MM.1S (cell line): Measurements from ENCODE around the gene EIF2B2.

ENCODE experiments used
- DNase-seq: peaks from one replicate; pipeline ENCODE4 v3.0.0-alpha.2; 2015
- H2AFZ ChIP-seq: fragments of 300-600 bp; sonication (generic); 2 replicates; pipeline ENCODE4 v1.6.0; 2016; ENCODE audit warnings: antibody characterized with exemption, low read length
- H3F3A ChIP-seq: fragments of 300-600 bp; sonication (generic); 2 replicates; pipeline ENCODE4 v1.6.1; 2016; ENCODE audit warnings: mild to moderate bottlenecking, antibody characterized with exemption, low read length, moderate library complexity, mixed read lengths; ENCODE audit not compliant: insufficient read depth
- H3K27ac ChIP-seq: fragments of 300-600 bp; sonication (generic); 2 replicates; pipeline ENCODE4 v1.5.1; 2016; ENCODE audit warnings: mild to moderate bottlenecking, low read length
- H3K27me3 ChIP-seq: fragments of 300-600 bp; sonication (generic); replicated peaks from 2 replicates; pipeline ENCODE4 v1.6.0; 2016; ENCODE audit warnings: low read length; ENCODE audit not compliant: insufficient read depth
- H3K36me3 ChIP-seq: fragments of 300-600 bp; sonication (generic); replicated peaks from 2 replicates; pipeline ENCODE4 v1.6.1; 2016; ENCODE audit warnings: mild to moderate bottlenecking, low read length, mixed read lengths; ENCODE audit not compliant: insufficient read depth
- H3K4me1 ChIP-seq: fragments of 300-600 bp; sonication (generic); 2 replicates; pipeline ENCODE4 v1.6.1; 2016; ENCODE audit warnings: low read length, mixed read lengths
- H3K4me2 ChIP-seq: fragments of 300-600 bp; sonication (generic); 2 replicates; pipeline ENCODE4 v1.6.0; 2016; ENCODE audit warnings: low read depth, low read length
- H3K4me3 ChIP-seq: fragments of 300-600 bp; sonication (generic); 2 replicates; pipeline ENCODE4 v1.5.1; 2016; ENCODE audit warnings: low read length, mixed read lengths
- H3K79me2 ChIP-seq: fragments of 300-600 bp; sonication (generic); 2 replicates; pipeline ENCODE4 v1.6.1; 2016; ENCODE audit warnings: mixed run types, low read length, mixed read lengths
- H3K9ac ChIP-seq: fragments of 300-600 bp; sonication (generic); 2 replicates; pipeline ENCODE4 v1.6.1; 2016; ENCODE audit warnings: low read length, mixed read lengths
- H3K9me2 ChIP-seq: fragments of 300-600 bp; sonication (generic); replicated peaks from 2 replicates; pipeline ENCODE4 v1.6.1; 2016; ENCODE audit warnings: mild to moderate bottlenecking, low read length, mixed read lengths; ENCODE audit not compliant: insufficient read depth
- H3K9me3 ChIP-seq: fragments of 300-600 bp; sonication (generic); replicated peaks from 2 replicates; pipeline ENCODE4 v1.6.1; 2016; ENCODE audit warnings: mild to moderate bottlenecking, low read length, mixed read lengths; ENCODE audit not compliant: insufficient read depth
- H4K20me1 ChIP-seq: fragments of 300-600 bp; sonication (generic); 2 replicates; pipeline ENCODE4 v1.6.1; 2016; ENCODE audit warnings: mild to moderate bottlenecking, low read length, moderate library complexity, mixed read lengths; ENCODE audit not compliant: insufficient read depth
- EZH2 ChIP-seq: fragments of 300-600 bp; sonication (generic); optimal IDR thresholded peaks from 2 replicates; pipeline ENCODE3; 2017; ENCODE audit warnings: low read depth, mild to moderate bottlenecking, antibody characterized with exemption, low read length, mixed read lengths
- EZH2phosphoT487 ChIP-seq: fragments of 300-600 bp; sonication (generic); IDR thresholded peaks from 2 replicates; pipeline ENCODE4 v1.6.1; 2018; ENCODE audit warnings: antibody characterized with exemption, low read length
- TF ChIP-seq, protein P1 (sequence below): fragments of 300-600 bp; sonication (generic); IDR thresholded peaks from 2 replicates; pipeline ENCODE4 v1.5.1; 2016; ENCODE audit warnings: antibody characterized with exemption, low read length, mixed read lengths

EIF2B2 gene

DNA sequence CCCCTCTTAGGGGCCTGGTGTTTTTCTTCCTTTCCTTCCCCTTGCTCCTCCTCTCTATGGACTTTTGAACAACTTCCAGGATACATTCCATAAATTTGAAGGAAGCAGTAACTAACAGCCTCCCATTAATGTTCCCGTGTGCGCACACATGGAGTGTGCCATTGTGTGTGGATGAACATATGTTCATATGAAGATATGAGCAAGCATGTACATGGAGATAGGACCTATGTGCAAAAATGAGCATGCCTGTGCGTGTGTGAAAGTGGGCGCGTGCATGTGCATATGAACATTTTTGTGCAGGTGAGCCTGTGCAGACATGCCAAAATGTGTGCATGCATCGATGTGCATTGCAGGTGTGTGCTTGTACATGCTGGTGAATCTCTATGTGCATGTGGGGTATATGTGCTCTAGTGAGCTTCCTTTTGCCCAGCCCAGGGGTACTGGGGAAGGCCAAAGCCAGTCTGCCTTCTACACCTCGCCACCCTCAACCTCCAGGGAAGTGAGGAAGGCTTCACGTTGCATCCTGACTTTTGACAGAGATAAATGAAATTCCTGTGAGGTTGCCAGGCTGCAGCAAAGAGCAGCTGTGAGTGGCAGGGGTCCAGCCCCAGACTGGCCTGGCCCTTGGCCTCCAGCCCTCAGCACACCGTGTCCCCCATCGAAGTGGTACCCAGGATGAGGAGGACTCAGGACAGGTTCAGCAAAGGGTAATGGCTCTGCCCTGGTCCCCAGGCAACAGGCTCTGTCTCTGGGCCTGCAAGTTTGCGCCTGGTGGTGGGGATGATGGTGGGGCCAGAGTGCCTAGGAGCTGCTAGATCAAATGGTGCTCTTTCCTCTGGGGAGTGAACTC is 26.2 kb upstream of the EIF2B2 start:
- Histone ChIP-seq H3K9me2 (no peaks in the 10 kb centered on the region), H3K4me3 (no peak overlapping the region), H3K79me2 (no peaks in the 10 kb centered on the region), H3F3A (no peaks in the 10 kb centered on the region), H3K9me3 (no peaks in the 10 kb centered on the region), H3K9ac (no peak overlapping the region), H3K4me1 (no peaks in the 10 kb centered on the region), H3K27ac (no peak overlapping the region), H3K36me3 (no peaks in the 10 kb centered on the region), H4K20me1 (no peaks in the 10 kb centered on the region), H3K27me3 (no peaks in the 10 kb centered on the region), H2AFZ (no peak overlapping the region), H3K4me2 (no peak overlapping the region)
- no peak for DNase-seq
- TF ChIP-seq EZH2 (no peak), EZH2phosphoT487 (no peak)
- TF ChIP-seq, protein P1, sequence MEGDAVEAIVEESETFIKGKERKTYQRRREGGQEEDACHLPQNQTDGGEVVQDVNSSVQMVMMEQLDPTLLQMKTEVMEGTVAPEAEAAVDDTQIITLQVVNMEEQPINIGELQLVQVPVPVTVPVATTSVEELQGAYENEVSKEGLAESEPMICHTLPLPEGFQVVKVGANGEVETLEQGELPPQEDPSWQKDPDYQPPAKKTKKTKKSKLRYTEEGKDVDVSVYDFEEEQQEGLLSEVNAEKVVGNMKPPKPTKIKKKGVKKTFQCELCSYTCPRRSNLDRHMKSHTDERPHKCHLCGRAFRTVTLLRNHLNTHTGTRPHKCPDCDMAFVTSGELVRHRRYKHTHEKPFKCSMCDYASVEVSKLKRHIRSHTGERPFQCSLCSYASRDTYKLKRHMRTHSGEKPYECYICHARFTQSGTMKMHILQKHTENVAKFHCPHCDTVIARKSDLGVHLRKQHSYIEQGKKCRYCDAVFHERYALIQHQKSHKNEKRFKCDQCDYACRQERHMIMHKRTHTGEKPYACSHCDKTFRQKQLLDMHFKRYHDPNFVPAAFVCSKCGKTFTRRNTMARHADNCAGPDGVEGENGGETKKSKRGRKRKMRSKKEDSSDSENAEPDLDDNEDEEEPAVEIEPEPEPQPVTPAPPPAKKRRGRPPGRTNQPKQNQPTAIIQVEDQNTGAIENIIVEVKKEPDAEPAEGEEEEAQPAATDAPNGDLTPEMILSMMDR: no peak

DNA sequence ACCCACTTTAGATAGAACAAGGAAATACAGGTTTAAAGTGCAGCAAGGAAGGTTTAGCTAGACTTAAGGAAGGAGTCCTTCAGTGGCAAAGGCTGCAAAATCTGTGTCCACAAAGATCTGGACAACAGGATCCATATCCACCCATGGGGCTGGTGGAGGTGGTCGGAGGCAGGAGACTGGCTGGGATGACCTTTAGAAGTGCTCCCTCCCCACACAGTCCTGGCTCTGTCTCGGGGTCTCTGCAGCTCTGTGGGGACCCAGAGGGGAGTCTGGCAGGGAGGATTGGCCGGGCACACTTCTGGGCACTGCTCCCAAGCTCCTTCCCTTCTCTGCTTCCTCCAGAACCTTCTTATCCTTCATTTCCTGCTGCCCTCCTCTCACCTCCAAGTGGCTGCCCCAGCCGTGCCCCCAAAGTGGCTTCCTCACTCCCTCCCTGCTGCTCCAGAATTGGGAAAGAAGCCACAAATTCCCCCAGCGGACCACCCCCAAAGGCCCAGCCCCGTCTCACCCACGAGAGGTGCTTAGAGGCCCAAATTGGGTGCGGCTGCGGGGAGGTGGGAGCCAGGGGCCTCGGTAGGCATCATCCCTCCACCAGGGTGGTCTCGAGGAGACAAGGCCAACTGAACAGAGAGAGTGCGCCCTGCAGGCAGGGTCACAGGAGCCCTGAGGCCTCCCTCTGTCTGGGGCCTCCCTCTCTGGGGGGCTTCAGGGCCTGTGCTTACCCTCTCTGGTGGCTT is 25.4 kb upstream of the EIF2B2 start:
- Histone ChIP-seq H3K4me3 (no peak overlapping the region), H4K20me1 (no peaks in the 10 kb centered on the region), H3K9me2 (no peaks in the 10 kb centered on the region), H2AFZ (no peak overlapping the region), H3K9me3 (no peaks in the 10 kb centered on the region), H3K36me3 (no peaks in the 10 kb centered on the region), H3K9ac (no peak overlapping the region), H3K27me3 (no peaks in the 10 kb centered on the region), H3K4me2 (no peak overlapping the region), H3K27ac (no peak overlapping the region), H3F3A (no peaks in the 10 kb centered on the region), H3K79me2 (no peaks in the 10 kb centered on the region), H3K4me1 (no peaks in the 10 kb centered on the region)
- TF ChIP-seq EZH2 (no peak), EZH2phosphoT487 (no peak)
- TF ChIP-seq, protein P1: no peak
- no peak for DNase-seq

DNA sequence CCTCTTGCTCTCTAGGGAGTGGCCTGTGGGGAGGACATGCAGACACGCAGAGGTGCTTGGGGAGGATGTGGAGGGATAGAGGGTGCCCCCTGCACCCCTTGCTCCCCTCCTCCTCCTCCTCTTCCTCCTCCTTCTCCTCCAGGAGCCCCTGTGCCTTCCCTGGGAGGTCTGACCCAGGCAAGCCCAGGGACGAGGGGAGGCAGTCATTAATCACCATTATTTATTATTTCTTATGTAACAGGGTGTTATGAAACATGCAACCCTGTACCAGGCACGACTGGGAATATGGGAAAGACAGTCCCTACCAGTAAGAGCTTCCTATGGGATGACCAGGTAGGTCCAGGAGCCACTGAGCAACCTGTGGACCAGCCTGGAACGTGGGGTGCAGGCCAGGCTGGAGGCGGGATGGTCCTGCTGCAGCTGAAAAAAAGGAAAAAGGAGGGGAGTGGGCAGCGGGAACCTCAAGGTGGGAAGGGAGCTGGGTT is 24.8 kb upstream of the EIF2B2 start:
- Histone ChIP-seq H4K20me1 (no peaks in the 10 kb centered on the region), H3K36me3 (no peaks in the 10 kb centered on the region), H3K9me3 (no peaks in the 10 kb centered on the region), H3K9ac (no peak overlapping the region), H3K4me1 (no peaks in the 10 kb centered on the region), H3K4me2 (no peak overlapping the region), H3K27ac (no peak overlapping the region), H2AFZ (no peak overlapping the region), H3F3A (no peaks in the 10 kb centered on the region), H3K9me2 (no peaks in the 10 kb centered on the region), H3K27me3 (no peaks in the 10 kb centered on the region), H3K4me3 (no peak overlapping the region), H3K79me2 (no peaks in the 10 kb centered on the region)
- TF ChIP-seq EZH2phosphoT487: no peak
- no peak for TF ChIP-seq EZH2
- TF ChIP-seq, protein P1: no peak
- no peak for DNase-seq
